ENCODE measurements around the gene ZNF417. TPM values are rescaled to one million over a fixed set of nuclear protein-coding genes. Genes with fewer than 3 reads are reported as not detected.
"Not testable (repeated sequence)": the region's sequence is repeated elsewhere in the genome, so short reads cannot be mapped to it uniquely, and the experiment has no call there.

Gene ZNF417
- total RNA-seq, 2 experiments from 2014 or later: 7.8 to 8.3 TPM

- H3K27me3 Mint-ChIP-seq (ENCODE audit: low read depth): no peaks in the 10 kb centered on the region
- intact Hi-C loops (cut with micrococcal nuclease): no loop called here
- peaks cover 52% of the 10 kb centered on the region for H3K36me3 Mint-ChIP-seq (ENCODE audit: low read depth)
These were observed 11.2 kb upstream of the ZNF417 start for GRCh38 chr19:57927587-57927986.

GRCh38 chr19:57914531-57914930 lies 1.9 kb downstream of the ZNF417 start:
- CTCF ChIA-PET: interaction anchor here (0.6 to 2.0 kb wide), 2 partner anchors 26 to 96 kb away, joined by 3 to 4 read pairs; partner anchors contain the start of gene ZNF814
- no peak overlapping the region for H3K27ac Mint-ChIP-seq
- intact Hi-C loops (cut with micrococcal nuclease): no loop called here
- peaks cover 59% of the 10 kb centered on the region for H3K36me3 Mint-ChIP-seq (ENCODE audit: low read depth)
- H3K27me3 Mint-ChIP-seq (ENCODE audit: low read depth): no peaks in the 10 kb centered on the region
- no peak for DNase-seq
- peaks cover 37% of the 10 kb centered on the region for H3K9me3 Mint-ChIP-seq
- peaks cover 22% of the 10 kb centered on the region for H3K4me1 Mint-ChIP-seq (ENCODE audit: low read depth)
- no peak overlapping the region for H3K4me3 Mint-ChIP-seq

More at GRCh38 chr19:57927587-57927986, 11.2 kb upstream of the ZNF417 start:
- DNase-seq: no peak
- no peak overlapping the region for H3K27ac Mint-ChIP-seq
- H3K4me1 Mint-ChIP-seq (ENCODE audit: low read depth): no peaks in the 10 kb centered on the region
- H3K4me3 Mint-ChIP-seq: no peak overlapping the region
- peaks cover 54% of the 10 kb centered on the region for H3K9me3 Mint-ChIP-seq
- CTCF ChIA-PET: no interaction called here

DNA sequence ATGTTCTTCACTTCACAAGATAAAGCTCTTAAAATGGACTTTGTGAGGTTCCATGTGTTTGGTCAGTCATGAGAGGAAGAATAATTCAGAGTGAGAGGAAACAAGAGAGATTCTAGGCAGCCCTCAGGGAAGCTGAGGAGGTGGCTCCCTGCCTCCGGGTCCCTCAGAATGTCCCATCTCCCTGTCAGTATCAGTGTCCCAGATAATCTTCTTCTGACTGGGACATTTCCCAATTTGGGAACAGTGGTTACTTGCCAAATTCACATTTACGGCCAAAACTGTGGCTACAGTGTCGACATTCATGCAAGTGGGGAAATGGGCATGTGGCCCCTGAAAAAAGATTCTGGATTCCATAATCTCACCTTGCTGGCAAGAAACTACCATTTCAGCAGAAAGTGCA lies 9.0 kb downstream of the ZNF417 start:
- CTCF ChIA-PET: no interaction called here
- no peak overlapping the region for H3K27ac Mint-ChIP-seq
- DNase-seq: no peak
- no peak overlapping the region for H3K4me3 Mint-ChIP-seq
- H3K4me1 Mint-ChIP-seq (ENCODE audit: low read depth): peaks cover 7% of the 10 kb centered on the region
- peaks cover 62% of the 10 kb centered on the region for H3K9me3 Mint-ChIP-seq
- peaks cover 70% of the 10 kb centered on the region for H3K36me3 Mint-ChIP-seq (ENCODE audit: low read depth)
- H3K27me3 Mint-ChIP-seq (ENCODE audit: low read depth): no peaks in the 10 kb centered on the region
- intact Hi-C loops (cut with micrococcal nuclease): no loop called here

DNA sequence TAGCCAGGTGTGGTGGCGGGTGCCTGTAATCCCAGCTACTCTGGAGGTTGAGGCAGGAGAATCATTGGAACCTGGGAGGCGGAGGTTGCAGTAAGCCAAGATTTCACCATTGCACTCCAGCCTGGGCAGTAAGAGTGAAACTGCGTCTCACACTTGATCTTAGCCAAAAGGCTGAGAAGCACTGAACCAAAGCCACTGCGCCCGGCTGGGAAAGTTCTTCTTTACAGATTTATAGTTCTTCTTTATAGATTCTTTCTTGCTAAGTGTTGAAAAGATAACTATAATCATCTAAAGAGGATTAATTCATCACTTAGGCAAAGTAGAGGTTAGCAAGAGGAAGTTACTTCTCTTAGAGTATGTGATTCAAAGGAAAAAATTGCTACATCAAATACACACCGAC lies 11.1 kb downstream of the ZNF417 start:
- CTCF ChIA-PET: no interaction called here
- DNase-seq: no peak
- H3K27me3 Mint-ChIP-seq (ENCODE audit: low read depth): no peaks in the 10 kb centered on the region
- H3K4me3 Mint-ChIP-seq: no peak overlapping the region
- H3K9me3 Mint-ChIP-seq: peaks cover 52% of the 10 kb centered on the region
- intact Hi-C loops (cut with micrococcal nuclease): no loop called here
- peaks cover 49% of the 10 kb centered on the region for H3K36me3 Mint-ChIP-seq (ENCODE audit: low read depth)
- peaks cover 5% of the 10 kb centered on the region for H3K4me1 Mint-ChIP-seq (ENCODE audit: low read depth)
- no peak overlapping the region for H3K27ac Mint-ChIP-seq

GRCh38 chr19:57903618-57904184 lies 12.7 kb downstream of the ZNF417 start:
- Mint-ChIP-seq H3K27ac (no peak overlapping the region), H3K27me3 (ENCODE audit: low read depth) (no peaks in the 10 kb centered on the region), H3K36me3 (ENCODE audit: low read depth) (peaks cover 39% of the 10 kb centered on the region), H3K4me1 (ENCODE audit: low read depth) (peaks cover 5% of the 10 kb centered on the region), H3K9me3 (peaks cover 47% of the 10 kb centered on the region), H3K4me3 (no peak overlapping the region)
- no peak for DNase-seq
- intact Hi-C loops (cut with micrococcal nuclease): no loop called here
- CTCF ChIA-PET: interaction anchor here (1.0 kb wide), 1 partner anchor 134 kb away, joined by 4 read pairs; the partner anchor contains the start of gene ZNF586

DNA sequence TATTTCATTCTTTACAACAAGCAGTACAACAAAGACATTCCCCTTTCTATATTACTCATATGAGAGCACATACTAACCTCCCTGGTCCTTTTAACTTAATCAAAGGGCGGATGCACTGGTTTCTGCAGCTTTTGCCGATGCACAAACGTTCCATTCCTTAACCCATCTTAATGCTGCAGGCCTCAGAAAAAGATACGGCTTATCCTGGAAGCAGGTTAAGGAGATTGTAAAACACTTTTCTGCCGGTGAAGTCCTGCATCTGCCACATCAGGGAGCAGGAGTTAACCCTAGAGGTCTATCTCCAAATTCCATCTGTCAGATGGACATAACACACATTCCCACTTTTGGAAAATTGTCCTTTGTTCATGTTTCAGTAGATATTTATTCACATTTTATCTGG lies 16.1 kb downstream of the ZNF417 start:
- Mint-ChIP-seq H3K27ac (no peak overlapping the region), H3K36me3 (ENCODE audit: low read depth) (peaks cover 12% of the 10 kb centered on the region), H3K4me1 (ENCODE audit: low read depth) (peaks cover 5% of the 10 kb centered on the region), H3K4me3 (no peak overlapping the region), H3K9me3 (peaks cover 23% of the 10 kb centered on the region), H3K27me3 (ENCODE audit: low read depth) (no peaks in the 10 kb centered on the region)
- CTCF ChIA-PET: no interaction called here
- intact Hi-C loops (cut with micrococcal nuclease): no loop called here
- DNase-seq: no peak

DNA sequence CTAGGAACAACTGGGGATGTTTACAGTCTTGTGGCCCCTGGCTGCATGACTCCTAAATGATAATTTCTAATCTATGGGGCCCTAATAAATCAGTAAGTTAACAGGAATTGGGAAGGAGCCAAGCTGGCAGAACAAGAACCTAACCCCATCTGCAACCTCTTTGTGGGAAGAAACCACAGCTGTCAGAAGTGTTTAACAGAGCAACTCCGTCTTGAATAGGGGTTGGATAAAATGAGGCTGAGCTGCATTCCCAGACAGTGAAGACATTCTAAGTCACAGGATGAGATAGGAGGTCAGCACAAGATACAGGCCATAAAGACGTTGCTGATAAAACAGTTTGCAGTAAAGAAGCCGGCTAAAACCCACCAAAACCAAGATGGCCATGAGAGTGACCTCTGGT lies 25.7 kb downstream of the ZNF417 start:
- peaks cover 21% of the 10 kb centered on the region for H3K4me1 Mint-ChIP-seq (ENCODE audit: low read depth)
- peaks cover 41% of the 10 kb centered on the region for H3K36me3 Mint-ChIP-seq (ENCODE audit: low read depth)
- CTCF ChIA-PET; H3K27ac Mint-ChIP-seq; DNase-seq; intact Hi-C loops (cut with micrococcal nuclease); H3K27me3 Mint-ChIP-seq (ENCODE audit: low read depth); H3K4me3 Mint-ChIP-seq: not testable (repeated sequence)
- H3K9me3 Mint-ChIP-seq: peaks cover 25% of the 10 kb centered on the region

- peak; percentile 91 for DNase-seq
- peak within 1 kb of the TSS; percentile 86 for H3K4me3 Mint-ChIP-seq
- peaks cover 40% of the 10 kb centered on the region for H3K9me3 Mint-ChIP-seq
- peaks cover 21% of the 10 kb centered on the region for H3K4me1 Mint-ChIP-seq (ENCODE audit: low read depth)
- no peaks in the 10 kb centered on the region for H3K27me3 Mint-ChIP-seq (ENCODE audit: low read depth)
- CTCF ChIA-PET: interaction anchor here (0.6 to 1.4 kb wide), 2 partner anchors 27 to 45 kb away, joined by 3 to 4 read pairs; partner anchors contain the start of gene ZNF417
- intact Hi-C loops (cut with micrococcal nuclease): loop anchor here (1.0 kb wide), 2 partner anchors 28 to 114 kb away; partner anchors contain the start of genes ZNF417 and ZNF606
- peak within 1 kb of the TSS; percentile 72 for H3K27ac Mint-ChIP-seq
- H3K36me3 Mint-ChIP-seq (ENCODE audit: low read depth): peaks cover 59% of the 10 kb centered on the region
These were observed 27.7 kb downstream of the ZNF417 start, which contains the start of gene ZNF814 for GRCh38 chr19:57888560-57889231. TSS of gene ZNF814 (minus strand) at chr19:57889037. CDS start at chr19:57888802, 235 bp downstream.

GRCh38 chr19:57888107-57888559 lies 28.3 kb downstream of the ZNF417 start:
- Mint-ChIP-seq H3K4me1 (ENCODE audit: low read depth) (peaks cover 21% of the 10 kb centered on the region), H3K4me3 (peak overlapping the region; percentile 86), H3K27ac (peak overlapping the region; percentile 72), H3K9me3 (peaks cover 40% of the 10 kb centered on the region), H3K36me3 (ENCODE audit: low read depth) (peaks cover 65% of the 10 kb centered on the region), H3K27me3 (ENCODE audit: low read depth) (no peaks in the 10 kb centered on the region)
- intact Hi-C loops (cut with micrococcal nuclease): no loop called here
- CTCF ChIA-PET: interaction anchor here (0.6 to 1.4 kb wide), 2 partner anchors 27 to 208 kb away, joined by 3 to 4 read pairs; partner anchors contain the start of gene ZNF417
- DNase-seq: no peak

DNA sequence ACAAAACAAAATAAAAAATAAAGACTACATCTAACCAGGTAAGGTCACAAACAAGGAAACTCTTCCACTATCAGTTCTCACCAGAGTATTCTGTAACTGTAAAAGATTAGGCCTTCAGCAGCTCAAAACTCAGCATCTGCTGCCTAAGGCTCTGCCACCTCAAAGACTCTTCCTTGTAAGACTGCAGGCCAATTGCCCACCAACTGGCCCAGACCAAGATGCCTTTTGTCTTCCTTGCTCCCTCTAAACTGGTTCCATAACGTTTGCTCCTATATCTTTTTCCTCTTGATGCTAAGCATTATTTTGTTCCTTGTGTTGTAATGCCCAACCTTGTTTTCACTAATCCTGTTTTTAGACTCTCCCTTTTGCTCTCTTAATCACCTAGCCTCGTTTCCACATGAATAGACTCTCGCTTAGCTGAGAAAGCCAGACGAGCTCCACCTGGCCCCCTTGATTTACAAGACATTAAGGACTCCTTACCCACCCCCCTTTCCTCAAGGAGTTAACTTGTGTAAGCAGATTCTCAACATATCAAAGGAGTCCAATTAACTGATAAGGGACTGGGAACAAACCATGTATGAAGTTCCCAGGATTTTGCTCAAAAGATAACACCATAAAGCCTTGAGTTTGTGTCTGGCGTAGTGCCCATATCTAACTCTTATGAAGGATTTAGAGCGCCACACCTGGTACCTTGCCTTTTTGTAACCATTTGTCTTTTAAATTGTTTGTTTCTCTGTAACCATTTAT lies 29.0 kb downstream of the ZNF417 start:
- intact Hi-C loops (cut with micrococcal nuclease): no loop called here
- CTCF ChIA-PET: interaction anchor here (0.6 to 1.4 kb wide), 2 partner anchors 28 to 209 kb away, joined by 3 to 4 read pairs; partner anchors contain the start of gene ZNF417
- Mint-ChIP-seq H3K27ac (no peak overlapping the region), H3K4me3 (peak overlapping the region; percentile 86), H3K9me3 (peaks cover 45% of the 10 kb centered on the region), H3K36me3 (ENCODE audit: low read depth) (peaks cover 70% of the 10 kb centered on the region), H3K4me1 (ENCODE audit: low read depth) (peaks cover 21% of the 10 kb centered on the region), H3K27me3 (ENCODE audit: low read depth) (no peaks in the 10 kb centered on the region)
- DNase-seq: no peak

GRCh38 chr19:57886046-57886445 lies 30.3 kb downstream of the ZNF417 start:
- Mint-ChIP-seq H3K27me3 (ENCODE audit: low read depth) (no peaks in the 10 kb centered on the region), H3K4me3 (no peak overlapping the region), H3K4me1 (ENCODE audit: low read depth) (peaks cover 21% of the 10 kb centered on the region), H3K9me3 (peaks cover 41% of the 10 kb centered on the region), H3K36me3 (ENCODE audit: low read depth) (peaks cover 67% of the 10 kb centered on the region), H3K27ac (no peak overlapping the region)
- CTCF ChIA-PET: no interaction called here
- DNase-seq: no peak
- intact Hi-C loops (cut with micrococcal nuclease): no loop called here

Data from activated naive CD4-positive, alpha-beta T cell treated with anti-CD3 and anti-CD28 coated beads for 36 hours (primary cell).